ENCODE data around the gene SLC9A9. TPM values are rescaled to one million over a fixed set of nuclear protein-coding genes. Genes with fewer than 3 reads are reported as not detected.

Gene SLC9A9
- total RNA-seq, 1 experiment from 2014 or later: 1.4 TPM

- ChIA-PET CTCF (no interaction called here), POLR2A (ENCODE audit: low non-redundant PET) (no interaction called here)
- Histone ChIP-seq H3K27me3 (replicated peaks; ENCODE audit: insufficient read depth, low read depth, low read length, poor library complexity) (no peaks in the 10 kb centered on the region), H3K4me1 (ENCODE audit: insufficient read depth, low read length, poor library complexity, severe bottlenecking) (no peaks in the 10 kb centered on the region), H3K36me3 (ENCODE audit: insufficient read depth, low read length, poor library complexity, severe bottlenecking) (no peaks in the 10 kb centered on the region), H3K9me3 (ENCODE audit: low read depth, low read length, poor library complexity, severe bottlenecking) (no peaks in the 10 kb centered on the region), H3K4me3 (ENCODE audit: low read depth, low read length, poor library complexity, severe bottlenecking) (no peak overlapping the region), H3K27ac (ENCODE audit: low read depth, low read length, poor library complexity, severe bottlenecking) (no peak overlapping the region)
- intact Hi-C loops (cut with micrococcal nuclease; ENCODE audit: unreplicated experiment): no loop called here
- BruUV-seq (replicated peaks): no TSS peak
- TF ChIP-seq CTCF (conservative IDR thresholded peaks at IDR 0.05; ENCODE audit: low read depth, low read length) (no peak), EZH2 (IDR thresholded peaks at IDR 0.05; ENCODE audit: borderline replicate concordance, low read depth, low read length, poor library complexity, severe bottlenecking) (no peak)
- DNase-seq (ENCODE audit: low spot score): no peak
Observed at GRCh38 chr3:143450632-143451031, 397.6 kb downstream of the SLC9A9 start.

GRCh38 chr3:143447491-143447890 is 400.8 kb downstream of the SLC9A9 start:
- intact Hi-C loops (cut with micrococcal nuclease; ENCODE audit: unreplicated experiment): no loop called here
- DNase-seq (ENCODE audit: low spot score): no peak
- TF ChIP-seq CTCF (conservative IDR thresholded peaks at IDR 0.05; ENCODE audit: low read depth, low read length): no peak
- no peak for TF ChIP-seq EZH2 (IDR thresholded peaks at IDR 0.05; ENCODE audit: borderline replicate concordance, low read depth, low read length, poor library complexity, severe bottlenecking)
- Histone ChIP-seq H3K4me1 (ENCODE audit: insufficient read depth, low read length, poor library complexity, severe bottlenecking) (no peaks in the 10 kb centered on the region), H3K27me3 (replicated peaks; ENCODE audit: insufficient read depth, low read depth, low read length, poor library complexity) (no peaks in the 10 kb centered on the region), H3K27ac (ENCODE audit: low read depth, low read length, poor library complexity, severe bottlenecking) (no peak overlapping the region), H3K9me3 (ENCODE audit: low read depth, low read length, poor library complexity, severe bottlenecking) (no peaks in the 10 kb centered on the region), H3K4me3 (ENCODE audit: low read depth, low read length, poor library complexity, severe bottlenecking) (no peak overlapping the region), H3K36me3 (ENCODE audit: insufficient read depth, low read length, poor library complexity, severe bottlenecking) (no peaks in the 10 kb centered on the region)
- ChIA-PET CTCF (no interaction called here), POLR2A (ENCODE audit: low non-redundant PET) (no interaction called here)
- BruUV-seq (replicated peaks): no TSS peak

- no peaks in the 10 kb centered on the region for H3K9me3 ChIP-seq (ENCODE audit: low read depth, low read length, poor library complexity, severe bottlenecking)
- CTCF ChIA-PET: no interaction called here
- BruUV-seq (replicated peaks): no TSS peak
- H3K36me3 ChIP-seq (ENCODE audit: insufficient read depth, low read length, poor library complexity, severe bottlenecking): no peaks in the 10 kb centered on the region
- intact Hi-C loops (cut with micrococcal nuclease; ENCODE audit: unreplicated experiment): no loop called here
- TF ChIP-seq EZH2 (IDR thresholded peaks at IDR 0.05; ENCODE audit: borderline replicate concordance, low read depth, low read length, poor library complexity, severe bottlenecking): no peak
- no peak for TF ChIP-seq CTCF (conservative IDR thresholded peaks at IDR 0.05; ENCODE audit: low read depth, low read length)
- no peak overlapping the region for H3K27ac ChIP-seq (ENCODE audit: low read depth, low read length, poor library complexity, severe bottlenecking)
- H3K4me1 ChIP-seq (ENCODE audit: insufficient read depth, low read length, poor library complexity, severe bottlenecking): no peaks in the 10 kb centered on the region
- no peak overlapping the region for H3K4me3 ChIP-seq (ENCODE audit: low read depth, low read length, poor library complexity, severe bottlenecking)
- DNase-seq (ENCODE audit: low spot score): no peak
- H3K27me3 ChIP-seq (replicated peaks; ENCODE audit: insufficient read depth, low read depth, low read length, poor library complexity): no peaks in the 10 kb centered on the region
- POLR2A ChIA-PET (ENCODE audit: low non-redundant PET): no interaction called here
Observed at GRCh38 chr3:143445118-143445517, 403.1 kb downstream of the SLC9A9 start.
